HEK293 (cell line): Measurements from ENCODE around the gene ERG.

ENCODE experiments used
- KLF10 ChIP-seq: fragments of 450-650 bp; IDR thresholded peaks from 2 replicates; pipeline ENCODE4 v1.5.1; 2018; ENCODE audit warnings: missing biosample characterization, mild to moderate bottlenecking, missing genetic modification characterization
- TCF7L2 ChIP-seq: IDR thresholded peaks from 2 replicates; pipeline ENCODE4 v1.6.1; 2011; ENCODE audit warnings: low read depth, mild to moderate bottlenecking, inconsistent platforms, low read length, moderate library complexity, borderline replicate concordance
- ZNF660 ChIP-seq: fragments of 450-650 bp; IDR thresholded peaks from 2 replicates; pipeline ENCODE4 v1.5.1; 2018; ENCODE audit warnings: missing biosample characterization, mild to moderate bottlenecking, missing genetic modification characterization
- ZNF785 ChIP-seq: fragments of 450-650 bp; formaldehyde crosslinking; IDR thresholded peaks from 2 replicates; pipeline ENCODE4 v1.5.1; 2016; ENCODE audit warnings: missing biosample characterization, missing genetic modification characterization

The ERG gene

GRCh38 chr21:38330666-38331065, 167.6 kb downstream of the ERG start (continued):
- TF ChIP-seq KLF10 (tag by site-specific recombination), result no peak
- no peak for TF ChIP-seq TCF7L2
- no peak for TF ChIP-seq ZNF785 (tag by site-specific recombination)
- TF ChIP-seq ZNF660 (tag by site-specific recombination), result no peak
